H9 (cell line): Measurements from ENCODE around the gene ARID5A. TPM values are rescaled to one million over a fixed set of nuclear protein-coding genes. Genes with fewer than 3 reads are reported as not detected.

Experiments used
- DNase-seq: peaks from one replicate; pipeline ENCODE4 v3.0.0-alpha.2; 2017
- H2AFZ ChIP-seq: one replicate; pipeline ENCODE4 v1.6.1; 2013; ENCODE audit warnings: mild to moderate bottlenecking, low read length, control low read depth, moderate library complexity
- H2AK5ac ChIP-seq: 2 replicates; pipeline ENCODE4 v1.6.1; 2013; ENCODE audit warnings: low read length, control low read depth, mixed read lengths; ENCODE audit not compliant: insufficient read length
- H2BK120ac ChIP-seq: one replicate; pipeline ENCODE4 v1.6.1; 2013; ENCODE audit warnings: low read depth, mild to moderate bottlenecking, low read length, control low read depth, inconsistent platforms; ENCODE audit not compliant: poor library complexity, severe bottlenecking
- H2BK12ac ChIP-seq: 2 replicates; pipeline ENCODE4 v1.6.1; 2013; ENCODE audit warnings: low read length, control low read depth, mixed read lengths, low read depth; ENCODE audit not compliant: insufficient read length
- H2BK15ac ChIP-seq: 2 replicates; pipeline ENCODE4 v1.6.1; 2013; ENCODE audit warnings: low read depth, low read length, control low read depth
- H2BK20ac ChIP-seq: one replicate; pipeline ENCODE4 v1.6.1; 2013; ENCODE audit warnings: low read depth, mild to moderate bottlenecking, low read length, control low read depth, inconsistent platforms; ENCODE audit not compliant: poor library complexity, severe bottlenecking
- H2BK5ac ChIP-seq: 2 replicates; pipeline ENCODE4 v1.6.1; 2013; ENCODE audit warnings: low read length, control low read depth, mixed read lengths; ENCODE audit not compliant: insufficient read length
- H3K14ac ChIP-seq: 2 replicates; pipeline ENCODE4 v1.6.1; 2013; ENCODE audit warnings: low read length, control low read depth; ENCODE audit not compliant: insufficient read depth
- H3K18ac ChIP-seq: 2 replicates; pipeline ENCODE4 v1.6.1; 2013; ENCODE audit warnings: low read depth, mild to moderate bottlenecking, mixed read lengths, low read length, control low read depth; ENCODE audit not compliant: insufficient read length
- H3K23ac ChIP-seq: 2 replicates; pipeline ENCODE4 v1.6.1; 2013; ENCODE audit warnings: low read length, control low read depth, mixed read lengths, low read depth; ENCODE audit not compliant: insufficient read length
- H3K23me2 ChIP-seq: 2 replicates; pipeline ENCODE4 v1.6.1; 2013; ENCODE audit warnings: low read depth, mild to moderate bottlenecking, mixed read lengths, low read length, control low read depth; ENCODE audit not compliant: insufficient read length, poor library complexity, severe bottlenecking
- H3K27ac ChIP-seq: 2 replicates; pipeline ENCODE4 v1.5.1; 2013; ENCODE audit warnings: low read length, control low read depth, mixed read lengths, low read depth; ENCODE audit not compliant: insufficient read length
- H3K27me3 ChIP-seq: 2 replicates; pipeline ENCODE4 v1.6.1; 2013; ENCODE audit warnings: low read length, control low read depth, inconsistent platforms; ENCODE audit not compliant: insufficient read depth
- H3K4ac ChIP-seq: 2 replicates; pipeline ENCODE4 v1.6.1; 2013; ENCODE audit warnings: low read depth, mild to moderate bottlenecking, control low read depth, inconsistent platforms, low read length, moderate library complexity
- H3K4me1 ChIP-seq: 2 replicates; pipeline ENCODE4 v1.6.1; 2013; ENCODE audit warnings: low read length, control low read depth, inconsistent platforms; ENCODE audit not compliant: insufficient read depth
- H3K4me2 ChIP-seq: 2 replicates; pipeline ENCODE4 v1.6.1; 2013; ENCODE audit warnings: low read length, control low read depth, mixed read lengths; ENCODE audit not compliant: insufficient read length, insufficient read depth
- H3K56ac ChIP-seq: 2 replicates; pipeline ENCODE4 v1.6.1; 2013; ENCODE audit warnings: low read depth, mild to moderate bottlenecking, mixed read lengths, low read length, control low read depth; ENCODE audit not compliant: insufficient read length
- H3K79me1 ChIP-seq: 2 replicates; pipeline ENCODE4 v1.6.1; 2013; ENCODE audit warnings: low read depth, mild to moderate bottlenecking, moderate library complexity, low read length, control low read depth, inconsistent platforms; ENCODE audit not compliant: insufficient read depth, poor library complexity, severe bottlenecking
- H3K79me2 ChIP-seq: 2 replicates; pipeline ENCODE4 v1.6.1; 2013; ENCODE audit warnings: low read length, control low read depth, inconsistent platforms; ENCODE audit not compliant: insufficient read depth
- H3K9ac ChIP-seq: 2 replicates; pipeline ENCODE4 v1.6.1; 2013; ENCODE audit warnings: low read length, control low read depth, mixed read lengths; ENCODE audit not compliant: insufficient read length; ENCODE audit errors: extremely low read depth
- H3K9me3 ChIP-seq: one replicate; pipeline ENCODE4 v1.6.1; 2013; ENCODE audit warnings: low read depth, low read length, inconsistent platforms; ENCODE audit not compliant: control insufficient read depth
- H3T11ph ChIP-seq: one replicate; pipeline ENCODE4 v1.6.1; 2013; ENCODE audit warnings: mild to moderate bottlenecking, low read length, control low read depth, inconsistent platforms
- H4K20me1 ChIP-seq: one replicate; pipeline ENCODE4 v1.6.1; 2013; ENCODE audit not compliant: control insufficient read depth, insufficient read length, insufficient read depth
- H4K5ac ChIP-seq: 2 replicates; pipeline ENCODE4 v1.6.1; 2013; ENCODE audit warnings: low read depth, mild to moderate bottlenecking, mixed read lengths, low read length, control low read depth; ENCODE audit not compliant: insufficient read length
- H4K8ac ChIP-seq: replicated peaks from 2 replicates; pipeline ENCODE4 v1.6.1; 2013; ENCODE audit warnings: low read length, control low read depth, mixed read lengths, low read depth; ENCODE audit not compliant: insufficient read length
- H4K91ac ChIP-seq: 2 replicates; pipeline ENCODE4 v1.6.1; 2013; ENCODE audit warnings: low read depth, mild to moderate bottlenecking, moderate library complexity, mixed read lengths, low read length, control low read depth; ENCODE audit not compliant: insufficient read length
- H3K27ac Mint-ChIP-seq, 3 experiments: 2 replicates in 2 of 3; 3 replicates in 1 of 3; pipeline ENCODE4 v1.8.0; 2020 to 2021; ENCODE audit warnings: mixed read lengths in 3 of 3, mild to moderate bottlenecking in 1 of 3, moderate library complexity in 1 of 3
- H3K27me3 Mint-ChIP-seq: 2 replicates; pipeline ENCODE4 v1.8.0; 2021; ENCODE audit warnings: low read depth, mild to moderate bottlenecking, moderate library complexity, mixed read lengths
- H3K36me3 Mint-ChIP-seq, 3 experiments: 2 replicates in 2 of 3; 3 replicates in 1 of 3; pipeline ENCODE4 v1.8.0; 2020 to 2021; ENCODE audit warnings: low read depth in 3 of 3, mixed read lengths in 3 of 3; ENCODE audit not compliant: insufficient read depth in 1 of 3
- H3K4me1 Mint-ChIP-seq, 2 experiments: 2 replicates each; pipeline ENCODE4 v1.8.0; 2020; ENCODE audit warnings: mixed read lengths in 2 of 2
- H3K4me3 Mint-ChIP-seq, 2 experiments: 2 replicates in 1 of 2; 3 replicates in 1 of 2; pipeline ENCODE4 v1.8.0; 2020 to 2021; ENCODE audit warnings: mild to moderate bottlenecking in 2 of 2, mixed read lengths in 2 of 2, moderate library complexity in 1 of 2
- H3K9me3 Mint-ChIP-seq, 2 experiments: 2 replicates in 1 of 2; 3 replicates in 1 of 2; pipeline ENCODE4 v1.8.0; 2020; ENCODE audit warnings: mild to moderate bottlenecking in 2 of 2, mixed read lengths in 2 of 2, moderate library complexity in 1 of 2
- CTCF ChIP-seq: fragments of 200-600 bp; sonication (generic); conservative IDR thresholded peaks from 3 replicates; pipeline ENCODE4 v1.8.0; 2021; ENCODE audit warnings: antibody characterized with exemption, mild to moderate bottlenecking
- WGBS: extraction: QIAGEN DNeasy Blood & Tissue Kit; methylation state at CpG from one replicate; pipeline ENCODE4 v1.1.7; 2013; ENCODE audit warnings: missing lambda C conversion rate, low lambda C conversion rate, mixed read lengths; ENCODE audit not compliant: insufficient read length; ENCODE audit errors: extremely low coverage; 5-methylcytosine and 5-hydroxymethylcytosine counted together
- total RNA-seq: library from RNA; stranded (reverse); gene quantifications from 2 replicates; pipeline ENCODE4 v1.2.1, GENCODE V29; 2021

The ARID5A gene
- total RNA-seq, 1 experiment from 2014 or later: 4.5 TPM

DNA sequence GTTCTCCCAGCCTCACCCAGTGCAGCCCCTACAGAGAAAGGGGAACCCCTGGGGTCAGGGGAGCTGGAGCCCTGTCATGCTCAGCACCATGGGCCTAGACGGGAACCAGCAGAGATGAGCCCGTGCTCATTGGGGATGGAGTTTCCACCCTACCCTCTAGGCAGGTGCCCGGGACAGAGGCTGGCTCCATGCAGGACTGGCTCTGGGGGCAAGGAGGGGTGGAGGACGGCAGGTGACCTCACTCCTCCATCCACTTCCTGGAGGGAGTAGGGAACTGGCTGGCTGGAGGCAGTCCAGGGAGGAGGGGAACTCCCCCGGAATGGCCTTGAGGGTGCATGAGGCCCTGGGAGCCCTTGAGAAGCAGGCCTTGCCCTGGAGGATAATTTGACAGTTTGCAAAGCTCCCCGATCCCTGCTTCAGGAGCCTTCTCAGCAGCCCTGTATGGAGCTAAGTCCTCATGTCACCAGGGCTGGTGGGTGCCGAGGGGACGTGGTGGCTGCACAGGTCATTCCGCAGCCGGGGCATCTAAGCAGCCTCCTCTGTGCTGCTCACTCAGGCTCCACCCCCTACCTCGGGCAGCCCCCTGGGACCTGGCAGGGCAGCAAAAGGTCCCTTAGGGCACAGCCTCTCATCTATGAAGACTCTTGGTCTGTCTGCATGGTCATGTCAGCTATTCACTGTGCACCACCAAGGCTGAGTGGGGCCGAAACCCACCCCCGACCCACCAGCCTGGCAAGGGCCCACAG is 33.5 kb upstream of the ARID5A start:
- no peak overlapping the region for H2BK120ac ChIP-seq
- Mint-ChIP-seq H3K9me3 (no peaks in the 10 kb centered on the region; a peak in 1 of 5 replicates), H3K27me3 (peaks cover 8% of the 10 kb centered on the region), H3K4me1 (peaks cover 16 to 22% of the 10 kb centered on the region in 2 experiments), H3K36me3 (no peaks in the 10 kb centered on the region), H3K27ac (no peak overlapping the region), H3K4me3 (no peak overlapping the region)
- H4K8ac ChIP-seq: no peak overlapping the region
- no peak overlapping the region for H2BK15ac ChIP-seq
- WGBS: no CpG with 5 or more reads among the region's 13 CpGs
- no peaks in the 10 kb centered on the region for H3K9me3 ChIP-seq
- H2BK5ac ChIP-seq: no peak overlapping the region
- H3K9ac ChIP-seq: no peak overlapping the region
- H3K56ac ChIP-seq: no peak overlapping the region
- no peak overlapping the region for H3K23ac ChIP-seq
- no peak overlapping the region for H2AK5ac ChIP-seq
- H3K14ac ChIP-seq: no peak overlapping the region
- no peak overlapping the region for H4K91ac ChIP-seq
- no peak overlapping the region for H3K18ac ChIP-seq
- no peak overlapping the region for H2AFZ ChIP-seq
- no peak overlapping the region for H3K4ac ChIP-seq
- no peak overlapping the region for H2BK20ac ChIP-seq
- H3K4me1 ChIP-seq: no peaks in the 10 kb centered on the region
- no peaks in the 10 kb centered on the region for H3K79me2 ChIP-seq
- no peak overlapping the region for H2BK12ac ChIP-seq
- no peak for TF ChIP-seq CTCF
- no peak overlapping the region for H4K5ac ChIP-seq
- no peak overlapping the region for H3K27ac ChIP-seq
- H3K4me2 ChIP-seq: no peak overlapping the region
- H3T11ph ChIP-seq: no peak overlapping the region
- H3K79me1 ChIP-seq: no peaks in the 10 kb centered on the region
- H4K20me1 ChIP-seq: no peaks in the 10 kb centered on the region
- H3K27me3 ChIP-seq: no peaks in the 10 kb centered on the region
- no peaks in the 10 kb centered on the region for H3K23me2 ChIP-seq
- DNase-seq: no peak
